Mucosa of descending colon (tissue), 3 donors: ENCODE data around the gene VPS37D. TPM values are rescaled to one million over a fixed set of nuclear protein-coding genes. Genes with fewer than 3 reads are reported as not detected.

Experiments used
- ATAC-seq: fragments of 200-7000 bp; cut with Tn5 transposase; one replicate; pipeline ENCODE4 v1.9.1; 2020; ENCODE audit warnings: mild to moderate bottlenecking, moderate library complexity
- DNase-seq, 3 donors: peaks; one replicate each; pipeline ENCODE4 v3.0.0-alpha.2; 2020
- H3K36me3 ChIP-seq: fragments of 200-600 bp; one replicate; pipeline ENCODE4 v1.8.0; 2021; ENCODE audit warnings: low read depth, mild to moderate bottlenecking
- H3K4me1 ChIP-seq: fragments of 200-600 bp; one replicate; pipeline ENCODE4 v1.8.0; 2021; ENCODE audit warnings: low read depth, mild to moderate bottlenecking
- H3K4me3 ChIP-seq: fragments of 200-600 bp; one replicate; pipeline ENCODE4 v1.8.0; 2021; ENCODE audit warnings: mild to moderate bottlenecking
- H3K9me3 ChIP-seq: fragments of 200-600 bp; one replicate; pipeline ENCODE4 v1.8.0; 2021; ENCODE audit warnings: mild to moderate bottlenecking
- CTCF ChIP-seq: fragments of 200-600 bp; IDR thresholded peaks from one replicate; pipeline ENCODE4 v1.8.0; 2022; ENCODE audit warnings: antibody characterized with exemption, mild to moderate bottlenecking
- intact Hi-C, 2 donors: fragments of 100-400 bp; cut with DNase I in 1 of 2; cut with micrococcal nuclease in 1 of 2; formaldehyde crosslinking; loops; one replicate each; pipeline versions ENCODE4 v1.11.0 to v1.11.1; 2022; cut with DNase I, micrococcal nuclease
- total RNA-seq, 3 donors: library from RNA; stranded (reverse); fragmentation: NEBNext Ultra II Directional in 2 of 3; extraction: Animal tissue kit (Norgen Biotek cat#: 25700) in 2 of 3; gene quantifications; one replicate each; pipeline versions ENCODE4 v1.2.1 to v1.2.4, GENCODE V29; 2021 to 2023
- donor health status: DM: no; HTN: no; CAD: no; lungs with moderate emphysema.
- donor health status: DM: no; HTN: no; CAD: no.
- donor health status: DM: no; HTN: yes; CAD: no.

VPS37D gene
- total RNA-seq, 3 donors from 2014 or later, result 0.48 to 3.3 TPM; not detected in 1

DNA sequence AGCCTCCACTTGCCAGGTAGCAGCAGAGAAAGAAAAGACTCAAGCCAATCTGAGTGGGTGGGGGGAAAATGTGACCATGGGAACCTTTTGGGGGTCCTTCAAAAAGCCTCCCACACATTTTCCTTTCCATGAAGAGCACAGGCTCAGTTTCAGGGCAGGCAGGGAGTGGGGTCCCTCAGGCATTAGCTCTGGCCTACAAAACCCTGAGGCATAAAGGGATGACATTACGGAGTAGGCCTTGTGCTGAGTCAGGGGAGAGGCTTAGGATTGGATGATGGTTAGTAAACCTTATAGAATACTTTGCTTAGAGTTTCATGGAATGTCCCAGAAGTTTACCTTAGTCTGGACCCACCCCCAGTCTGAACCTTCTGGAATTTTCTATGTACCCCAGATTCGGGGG is 12.1 kb downstream of the VPS37D start:
- no peak for DNase-seq
- no peaks in the 10 kb centered on the region for H3K9me3 ChIP-seq
- no peak for ATAC-seq
- H3K4me1 ChIP-seq, result peaks cover 24% of the 10 kb centered on the region
- intact Hi-C loops, result loop anchor here in 1 of 2 donors (10.0 kb wide), 1 partner anchor 75 kb away; no protein-coding TSS in a partner anchor
- TF ChIP-seq CTCF, result no peak
- no peak overlapping the region for H3K4me3 ChIP-seq
- H3K36me3 ChIP-seq, result no peaks in the 10 kb centered on the region

- DNase-seq (no peak), ATAC-seq (no peak)
- no peaks in the 10 kb centered on the region for H3K36me3 ChIP-seq
- no peak for TF ChIP-seq CTCF
- no peak overlapping the region for H3K4me3 ChIP-seq
- H3K4me1 ChIP-seq, result peaks cover 26% of the 10 kb centered on the region
- no peaks in the 10 kb centered on the region for H3K9me3 ChIP-seq
- intact Hi-C loops, result no loop called here
Measured at GRCh38 chr7:73680501-73680900, 12.9 kb downstream of the VPS37D start.

- H3K4me1 ChIP-seq, result peaks cover 26% of the 10 kb centered on the region
- no peaks in the 10 kb centered on the region for H3K9me3 ChIP-seq
- no peaks in the 10 kb centered on the region for H3K36me3 ChIP-seq
- TF ChIP-seq CTCF, result no peak
- intact Hi-C loops, result no loop called here
- no peak for ATAC-seq
- no peak for DNase-seq
- H3K4me3 ChIP-seq, result no peak overlapping the region
Measured at GRCh38 chr7:73681031-73681430, 13.4 kb downstream of the VPS37D start.

GRCh38 chr7:73682745-73683055 is 15.1 kb downstream of the VPS37D start:
- Histone ChIP-seq H3K4me3 (peak overlapping the region; percentile 82), H3K36me3 (no peaks in the 10 kb centered on the region), H3K9me3 (no peaks in the 10 kb centered on the region), H3K4me1 (peaks cover 26% of the 10 kb centered on the region)
- DNase-seq (peak in 1 of 3 donors; percentile 44), ATAC-seq (peak; percentile 6)
- no peak for TF ChIP-seq CTCF
- intact Hi-C loops, result no loop called here

DNA sequence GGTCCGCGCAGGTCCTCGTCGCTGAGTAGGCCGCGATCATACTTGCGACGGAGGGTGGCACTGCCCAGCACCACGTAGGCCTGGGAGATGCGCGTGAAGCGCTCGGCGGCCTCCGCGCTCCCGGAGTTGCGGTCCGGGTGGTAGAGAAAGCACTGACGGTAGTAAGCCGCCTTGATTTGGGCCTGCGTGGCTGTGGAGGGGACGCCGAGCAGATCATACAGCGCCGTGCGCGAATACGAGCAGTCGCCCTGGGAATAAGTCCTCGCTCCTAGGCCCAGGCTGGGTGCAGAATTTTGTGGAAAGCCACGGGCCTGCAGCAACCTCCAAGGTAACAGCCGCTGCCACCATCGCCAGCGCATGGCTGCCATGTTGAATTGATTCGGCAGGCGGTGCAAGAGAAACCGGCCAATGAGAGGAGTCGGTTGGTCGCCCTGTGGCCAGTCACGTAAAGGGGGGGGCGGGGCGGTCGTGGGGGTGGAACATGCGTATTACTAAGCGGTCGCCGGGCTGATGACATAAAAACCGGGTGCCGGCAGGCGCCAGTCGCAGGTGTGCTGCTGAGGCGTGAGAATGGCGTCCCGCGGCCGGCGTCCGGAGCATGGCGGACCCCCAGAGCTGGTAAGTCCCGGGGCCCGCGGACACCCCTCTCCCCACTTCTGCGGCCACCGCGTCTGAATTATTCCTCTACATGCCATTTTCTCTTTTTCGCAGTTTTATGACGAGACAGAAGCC is 15.6 kb downstream of the VPS37D start, which contains the start of the genes BUD23 and DNAJC30:
BUD23 (plus strand) TSS at position 542 of the 732 bp plus-strand sequence; CDS start at position 571, 29 bp downstream.
DNAJC30 (minus strand) TSS at position 398 of the 732 bp plus-strand sequence; CDS start at position 368, 30 bp downstream.
- Histone ChIP-seq H3K9me3 (no peaks in the 10 kb centered on the region), H3K4me3 (peak within 1 kb of the TSS; percentile 82), H3K4me1 (peaks cover 26% of the 10 kb centered on the region), H3K36me3 (no peaks in the 10 kb centered on the region)
- TF ChIP-seq CTCF, result no peak
- DNase-seq (peak; percentile 97 to 99 (median 99)), ATAC-seq (peak; percentile 99)
- intact Hi-C loops, result no loop called here
